GM21515 (cell line): ENCODE data around the gene ALKBH4.
"Not testable (repeated sequence)": the region's sequence is repeated elsewhere in the genome, so short reads cannot be mapped to it uniquely, and the experiment has no call there.

Experiments
- ATAC-seq: cut with Tn5 transposase; IDR thresholded peaks from one replicate; pipeline ENCODE4 v1.9.1; 2021; ENCODE audit not compliant: unreplicated experiment

The ALKBH4 gene

GRCh38 chr7:102455596-102455995 is 9.1 kb downstream of the ALKBH4 start:
- no peak for ATAC-seq

- ATAC-seq: not testable (repeated sequence)
Observed at GRCh38 chr7:102454932-102455331, 9.7 kb downstream of the ALKBH4 start.

- ATAC-seq: no peak
Observed at GRCh38 chr7:102454468-102454867, 10.2 kb downstream of the ALKBH4 start.

GRCh38 chr7:102453319-102453718 is 11.3 kb downstream of the ALKBH4 start:
- no peak for ATAC-seq

GRCh38 chr7:102452451-102452850 is 12.2 kb downstream of the ALKBH4 start:
- no peak for ATAC-seq

- no peak for ATAC-seq
Observed at GRCh38 chr7:102451371-102452054, 13.2 kb downstream of the ALKBH4 start.

- ATAC-seq: no peak
Observed at GRCh38 chr7:102450242-102450641, 14.4 kb downstream of the ALKBH4 start.

GRCh38 chr7:102449136-102449535 is 15.5 kb downstream of the ALKBH4 start:
- no peak for ATAC-seq

GRCh38 chr7:102447311-102447710 is 17.4 kb downstream of the ALKBH4 start:
- no peak for ATAC-seq

GRCh38 chr7:102446387-102447156 is 18.1 kb downstream of the ALKBH4 start:
- ATAC-seq: no peak

- no peak for ATAC-seq
Observed at GRCh38 chr7:102445674-102446071, 19.0 kb downstream of the ALKBH4 start.

GRCh38 chr7:102444961-102445673 is 19.5 kb downstream of the ALKBH4 start:
- peak; percentile 39 for ATAC-seq

GRCh38 chr7:102439963-102440795 is 24.5 kb downstream of the ALKBH4 start:
- ATAC-seq: no peak

- ATAC-seq: no peak
Observed at GRCh38 chr7:102436118-102436517, 28.5 kb downstream of the ALKBH4 start.

- no peak for ATAC-seq
Observed at GRCh38 chr7:102434039-102434486, 30.6 kb downstream of the ALKBH4 start.

GRCh38 chr7:102433219-102434038 is 31.2 kb downstream of the ALKBH4 start, which contains the start of gene ORAI2:
Gene ORAI2, plus strand, starts transcription at chr7:102433575. Its CDS starts 5,382 bp downstream, at chr7:102438957.
- peak; percentile 56 for ATAC-seq

- peak; percentile 22 for ATAC-seq
Observed at GRCh38 chr7:102432442-102433218, 32.0 kb downstream of the ALKBH4 start.

- ATAC-seq: peak; percentile 32
Observed at GRCh38 chr7:102431617-102432298, 32.9 kb downstream of the ALKBH4 start.
